GM18951 (cell line): ENCODE measurements around the gene PRXL2B.

Source experiments
- POLR2A ChIP-seq: IDR thresholded peaks from 4 replicates; pipeline ENCODE4 v1.6.1; 2011; ENCODE audit warnings: mild to moderate bottlenecking; ENCODE audit not compliant: insufficient read length, insufficient read depth; ENCODE audit errors: extremely low read depth
- in situ Hi-C: fragments of 300-500 bp; cut with MboI; formaldehyde crosslinking; loops from one replicate; pipeline ENCODE4 v1.12.0; 2022; ENCODE audit warnings: low sequenced_read_pairs, mixed read lengths, inconsistent platforms; ENCODE audit not compliant: unreplicated experiment

PRXL2B gene

GRCh38 chr1:2588661-2589430, 2.3 kb downstream of the PRXL2B start:
- in situ Hi-C loops = no loop called here
- TF ChIP-seq POLR2A = no peak

DNA sequence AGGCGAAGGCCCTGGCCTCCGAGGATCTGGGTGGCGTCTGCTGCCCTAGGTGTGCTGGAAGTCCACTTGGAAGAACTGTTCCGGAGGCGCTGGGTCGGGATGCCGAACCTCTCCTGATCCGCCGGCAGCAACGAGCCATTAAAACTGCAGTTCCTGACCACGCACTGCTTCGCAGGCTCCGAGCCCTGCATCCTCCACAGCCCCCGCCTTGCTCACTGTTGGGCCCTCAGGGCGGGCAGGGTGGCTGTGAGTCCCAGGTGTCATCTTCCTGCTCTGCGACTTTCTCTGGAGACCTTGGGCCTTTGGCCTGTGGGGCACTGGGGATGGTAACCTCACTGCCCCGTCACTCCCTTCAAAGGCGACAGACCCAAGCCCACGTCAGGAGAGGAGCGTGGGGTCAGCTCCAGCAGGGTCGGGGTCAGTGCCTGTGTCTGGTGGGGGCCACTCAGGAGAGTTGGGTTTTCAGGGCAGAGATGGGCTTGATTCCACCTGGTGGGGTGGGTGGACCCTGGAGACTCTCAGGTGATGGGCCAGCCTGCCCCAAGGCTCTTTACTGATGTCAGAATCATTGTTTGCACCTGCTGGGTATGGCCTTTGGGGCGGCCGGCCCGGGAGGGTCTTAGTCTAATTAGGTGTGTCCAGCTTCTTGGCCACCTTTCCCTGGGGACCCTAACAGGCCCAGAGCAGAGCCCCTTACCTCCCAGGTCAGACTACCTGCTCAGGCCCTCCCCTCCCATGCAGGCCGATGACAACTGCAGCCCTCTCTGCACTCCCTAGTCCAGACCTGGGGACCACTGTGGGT, 3.1 kb downstream of the PRXL2B start:
- no peak for TF ChIP-seq POLR2A
- in situ Hi-C loops = no loop called here

- in situ Hi-C loops = no loop called here
- no peak for TF ChIP-seq POLR2A
Measured at GRCh38 chr1:2590233-2591141, 3.9 kb downstream of the PRXL2B start.

DNA sequence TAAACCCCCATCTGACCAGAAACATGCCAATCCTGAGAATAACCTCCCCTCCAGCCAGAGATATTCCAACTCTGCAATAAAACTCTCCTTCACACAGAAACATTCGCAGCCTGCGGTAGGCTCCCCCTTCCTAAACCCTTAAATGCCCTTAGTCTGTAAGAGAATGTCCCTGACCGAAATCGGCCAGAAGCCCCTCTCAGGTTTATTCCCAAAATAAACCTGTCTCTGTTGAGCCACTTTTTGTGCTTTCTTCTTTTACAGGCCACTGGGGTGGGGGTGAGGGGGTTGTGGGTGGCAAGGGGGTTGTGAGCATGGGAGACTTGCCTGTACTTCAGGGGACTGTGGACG, 4.6 kb downstream of the PRXL2B start:
- no peak for TF ChIP-seq POLR2A
- in situ Hi-C loops = no loop called here

GRCh38 chr1:2591581-2592261, 5.1 kb downstream of the PRXL2B start:
- in situ Hi-C loops = no loop called here
- no peak for TF ChIP-seq POLR2A

DNA sequence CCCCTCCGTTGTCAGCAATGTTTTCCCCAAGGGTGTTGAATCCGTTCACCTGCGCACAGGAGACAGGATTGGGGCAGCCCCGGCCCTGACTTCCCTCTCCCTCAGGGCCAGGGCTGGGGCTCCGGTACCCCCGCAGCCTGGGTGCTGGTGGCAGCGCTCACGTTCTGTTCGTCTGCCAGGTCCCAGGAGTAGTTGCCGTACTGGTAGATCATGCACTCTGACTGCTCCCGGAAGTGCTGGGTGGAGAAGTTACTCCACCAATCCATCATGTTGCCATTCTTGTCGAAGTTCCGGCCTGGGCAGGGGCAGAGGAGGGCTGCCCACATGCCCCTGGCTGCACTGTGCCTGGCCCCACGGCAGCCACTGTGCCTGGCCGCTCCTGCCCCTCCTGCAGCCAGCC, 6.1 kb downstream of the PRXL2B start:
- TF ChIP-seq POLR2A = no peak
- in situ Hi-C loops = no loop called here

GRCh38 chr1:2593251-2593878, 6.8 kb downstream of the PRXL2B start:
- no peak for TF ChIP-seq POLR2A
- in situ Hi-C loops = no loop called here

DNA sequence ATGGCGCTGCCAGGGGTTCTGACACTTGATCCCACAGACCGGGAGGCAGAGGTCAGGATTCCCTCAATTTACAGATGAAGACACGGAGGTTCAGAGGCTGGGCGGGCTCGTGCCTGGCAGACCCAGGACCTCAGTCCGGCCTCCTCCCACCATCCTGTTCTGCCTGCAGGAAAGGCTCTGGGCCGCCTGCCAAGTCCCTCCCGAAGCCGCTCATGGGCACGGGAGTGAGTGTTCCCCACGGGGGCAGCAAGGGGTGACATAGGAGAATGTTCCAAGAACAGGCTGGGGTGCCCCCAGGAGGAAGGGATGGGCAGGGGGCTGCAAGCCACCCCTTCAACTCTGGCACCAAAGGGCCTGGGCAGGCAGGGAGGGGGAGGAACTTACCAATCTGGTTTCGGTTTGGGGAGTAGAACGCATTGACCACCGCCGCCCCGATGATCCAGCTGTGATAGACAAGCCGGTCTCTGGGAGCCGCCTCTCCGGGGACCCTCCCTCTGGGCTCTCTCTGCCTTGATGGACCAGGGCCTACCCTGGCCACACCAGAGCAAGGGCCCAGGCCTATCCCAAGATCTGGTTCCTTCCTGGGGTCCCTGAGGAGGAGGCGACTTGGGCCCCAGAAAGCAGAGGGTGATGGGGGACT, 7.5 kb downstream of the PRXL2B start:
- TF ChIP-seq POLR2A = no peak
- in situ Hi-C loops = no loop called here

- TF ChIP-seq POLR2A = no peak
Measured at GRCh38 chr1:2594641-2595131, 8.1 kb downstream of the PRXL2B start.

GRCh38 chr1:2595261-2595811, 8.8 kb downstream of the PRXL2B start:
- in situ Hi-C loops = no loop called here
- no peak for TF ChIP-seq POLR2A

More at GRCh38 chr1:2594641-2595131, 8.1 kb downstream of the PRXL2B start:
- in situ Hi-C loops = no loop called here

DNA sequence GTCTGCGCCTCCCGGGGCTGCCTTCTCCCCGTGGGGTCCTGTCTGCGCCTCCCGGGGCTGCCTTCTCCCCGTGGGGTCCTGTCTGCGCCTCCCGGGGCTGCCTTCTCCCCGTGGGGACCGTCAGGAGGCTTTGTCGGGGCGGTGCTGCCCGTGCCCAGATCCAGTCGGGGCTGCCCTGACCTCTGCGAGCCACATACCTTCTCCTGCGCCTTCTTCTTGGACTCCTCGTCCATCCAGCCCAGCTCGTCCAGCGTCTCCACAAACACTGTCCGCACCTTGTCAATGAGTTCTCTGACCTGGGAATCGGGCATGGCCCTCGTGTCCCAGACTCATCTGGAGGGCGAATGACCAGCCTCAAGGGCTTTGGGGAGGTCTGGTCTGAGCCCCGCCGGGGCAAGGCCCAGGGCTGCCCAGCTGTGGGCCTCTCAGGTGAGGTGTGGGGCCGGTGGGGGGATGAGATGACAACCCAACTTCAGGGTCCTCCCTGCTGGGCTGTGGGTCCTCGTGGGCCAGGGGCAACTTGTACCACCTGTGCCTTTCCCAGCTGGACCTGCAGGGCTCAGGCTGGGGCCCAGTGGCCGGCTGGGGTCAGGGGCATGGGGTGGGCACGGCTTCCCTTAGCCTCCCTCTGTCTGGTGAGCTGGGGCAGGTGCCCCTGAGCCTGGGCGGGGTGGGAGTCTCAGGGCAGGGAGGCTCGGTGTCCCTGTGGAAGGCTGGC, 9.4 kb downstream of the PRXL2B start:
- TF ChIP-seq POLR2A = no peak
- in situ Hi-C loops = no loop called here
